Osteocyte (in vitro differentiated cells): ENCODE measurements around the gene TSPEAR. TPM values are rescaled to one million over a fixed set of nuclear protein-coding genes. Genes with fewer than 3 reads are reported as not detected.

Experiments
- DNase-seq: peaks from one replicate; pipeline ENCODE4 v3.0.0; 2021; ENCODE audit warnings: mixed read lengths; ENCODE audit not compliant: unreplicated experiment; ENCODE audit errors: extremely low spot score
- H3K27ac Mint-ChIP-seq: one replicate; pipeline ENCODE4 v1.8.0; 2021; ENCODE audit warnings: mild to moderate bottlenecking, mixed read lengths; ENCODE audit not compliant: unreplicated experiment
- H3K27me3 Mint-ChIP-seq: one replicate; pipeline ENCODE4 v1.8.0; 2021; ENCODE audit warnings: mixed read lengths; ENCODE audit not compliant: unreplicated experiment
- H3K36me3 Mint-ChIP-seq: one replicate; pipeline ENCODE4 v1.8.0; 2021; ENCODE audit warnings: mixed read lengths; ENCODE audit not compliant: unreplicated experiment
- H3K4me1 Mint-ChIP-seq: one replicate; pipeline ENCODE4 v1.8.0; 2021; ENCODE audit warnings: mixed read lengths; ENCODE audit not compliant: unreplicated experiment
- H3K4me3 Mint-ChIP-seq: one replicate; pipeline ENCODE4 v1.8.0; 2021; ENCODE audit warnings: mild to moderate bottlenecking, moderate library complexity, mixed read lengths; ENCODE audit not compliant: unreplicated experiment
- H3K9me3 Mint-ChIP-seq: one replicate; pipeline ENCODE4 v1.8.0; 2021; ENCODE audit warnings: mixed read lengths; ENCODE audit not compliant: unreplicated experiment
- CTCF ChIP-seq: fragments of 200-600 bp; sonication (generic); IDR thresholded peaks from 2 replicates; pipeline ENCODE4 v1.5.0; 2021; ENCODE audit warnings: antibody characterized with exemption, mild to moderate bottlenecking, moderate library complexity
- total RNA-seq: library from RNA; stranded (reverse); gene quantifications from 2 replicates; pipeline ENCODE4 v1.2.1, GENCODE V29; 2021

TSPEAR gene
- total RNA-seq, 1 donor from 2014 or later, result not detected

GRCh38 chr21:44568667-44569556 lies 142.5 kb downstream of the TSPEAR start:
- TF ChIP-seq CTCF, result no peak
- no peaks in the 10 kb centered on the region for H3K36me3 Mint-ChIP-seq
- no peak overlapping the region for H3K4me3 Mint-ChIP-seq
- peaks cover 24% of the 10 kb centered on the region for H3K27me3 Mint-ChIP-seq
- no peak overlapping the region for H3K27ac Mint-ChIP-seq
- H3K4me1 Mint-ChIP-seq, result no peaks in the 10 kb centered on the region
- peaks cover 10% of the 10 kb centered on the region for H3K9me3 Mint-ChIP-seq
- no peak for DNase-seq

- Mint-ChIP-seq H3K9me3 (peaks cover 10% of the 10 kb centered on the region), H3K4me1 (no peaks in the 10 kb centered on the region), H3K27ac (no peak overlapping the region), H3K27me3 (peaks cover 28% of the 10 kb centered on the region), H3K36me3 (no peaks in the 10 kb centered on the region), H3K4me3 (no peak overlapping the region)
- TF ChIP-seq CTCF, result no peak
- DNase-seq, result no peak
Observed at GRCh38 chr21:44568261-44568660, 143.1 kb downstream of the TSPEAR start.

GRCh38 chr21:44567481-44568171 lies 143.7 kb downstream of the TSPEAR start:
- H3K27me3 Mint-ChIP-seq, result peaks cover 30% of the 10 kb centered on the region
- no peak overlapping the region for H3K27ac Mint-ChIP-seq
- DNase-seq, result no peak
- H3K4me1 Mint-ChIP-seq, result no peaks in the 10 kb centered on the region
- H3K36me3 Mint-ChIP-seq, result no peaks in the 10 kb centered on the region
- H3K4me3 Mint-ChIP-seq, result no peak overlapping the region
- peaks cover 10% of the 10 kb centered on the region for H3K9me3 Mint-ChIP-seq
- TF ChIP-seq CTCF, result no peak

GRCh38 chr21:44566403-44566802 lies 145.0 kb downstream of the TSPEAR start:
- Mint-ChIP-seq H3K9me3 (peaks cover 11% of the 10 kb centered on the region), H3K27me3 (peaks cover 42% of the 10 kb centered on the region), H3K36me3 (no peaks in the 10 kb centered on the region), H3K4me1 (no peaks in the 10 kb centered on the region), H3K27ac (no peak overlapping the region), H3K4me3 (no peak overlapping the region)
- no peak for TF ChIP-seq CTCF
- no peak for DNase-seq
